HEK293 (cell line): ENCODE results near the gene PPT2.

ENCODE experiments used
- CTCF ChIA-PET: fragments of 350-600 bp; formaldehyde crosslinking; extraction: SDS; loops from one replicate; lab custom pipeline; 2021; ENCODE audit warnings: antibody characterized with exemption; lab: Yijun Ruan, JAX
- POLR2A ChIA-PET: fragments of 300-600 bp; formaldehyde crosslinking; extraction: SDS; loops from one replicate; lab custom pipeline; 2020; ENCODE audit warnings: antibody characterized with exemption, inconsistent platforms; lab: Yijun Ruan, JAX
- H3K27ac ChIP-seq: fragments of 200-500 bp; sonication (Bioruptor generic); 2 replicates; pipeline ENCODE4 v1.5.1; 2014; ENCODE audit warnings: low read depth, low read length, control low read depth, inconsistent platforms; ENCODE audit errors: extremely low read depth
- H3K36me3 ChIP-seq, 2 experiments: fragments of 200-500 bp in 1 of 2; sonication (Bioruptor generic) in 1 of 2; 1 replicate in 1 of 2; 2 replicates in 1 of 2; pipeline ENCODE4 v1.5.1; 2014 to 2017; ENCODE audit warnings: inconsistent platforms in 2 of 2, low read length in 2 of 2; ENCODE audit not compliant: control insufficient read depth in 2 of 2, insufficient read depth in 1 of 2
- H3K4me1 ChIP-seq: fragments of 200-500 bp; sonication (Bioruptor generic); 2 replicates; pipeline ENCODE4 v1.5.1; 2014; ENCODE audit warnings: mild to moderate bottlenecking, low read length, inconsistent platforms; ENCODE audit not compliant: control insufficient read depth, insufficient read depth
- H3K4me3 ChIP-seq: 2 replicates; pipeline ENCODE4 v1.5.1; 2011; ENCODE audit warnings: low read depth, mild to moderate bottlenecking, control low read depth, low read length, moderate library complexity
- H3K9me3 ChIP-seq: fragments of 200-500 bp; sonication (Bioruptor generic); 2 replicates; pipeline ENCODE4 v1.5.1; 2014; ENCODE audit warnings: low read depth, low read length, inconsistent platforms; ENCODE audit not compliant: control insufficient read depth, insufficient read depth
- GLIS1 ChIP-seq: fragments of 450-650 bp; formaldehyde crosslinking; IDR thresholded peaks from 2 replicates; pipeline ENCODE4 v1.5.1; 2016; ENCODE audit warnings: missing biosample characterization, missing genetic modification characterization
- IKZF3 ChIP-seq: fragments of 450-650 bp; IDR thresholded peaks from 2 replicates; pipeline ENCODE4 v1.5.0; 2018; ENCODE audit warnings: missing biosample characterization, mild to moderate bottlenecking, missing genetic modification characterization, moderate library complexity
- KLF9 ChIP-seq: fragments of 450-650 bp; formaldehyde crosslinking; IDR thresholded peaks from 2 replicates; pipeline ENCODE4 v1.5.1; 2016; ENCODE audit warnings: missing biosample characterization, missing genetic modification characterization, low read depth
- YY2 ChIP-seq: fragments of 450-650 bp; formaldehyde crosslinking; IDR thresholded peaks from 2 replicates; pipeline ENCODE4 v1.5.1; 2016; ENCODE audit warnings: missing biosample characterization, missing genetic modification characterization
- ZBTB8A ChIP-seq: fragments of 450-650 bp; formaldehyde crosslinking; IDR thresholded peaks from 2 replicates; pipeline ENCODE4 v1.5.1; 2016; ENCODE audit warnings: missing biosample characterization, missing genetic modification characterization
- ZNF175 ChIP-seq: fragments of 450-650 bp; formaldehyde crosslinking; IDR thresholded peaks from 2 replicates; pipeline ENCODE4 v1.5.1; 2016; ENCODE audit warnings: missing biosample characterization, missing genetic modification characterization
- ZNF610 ChIP-seq: fragments of 450-650 bp; formaldehyde crosslinking; IDR thresholded peaks from 2 replicates; pipeline ENCODE4 v1.5.1; 2016; ENCODE audit warnings: missing biosample characterization, missing genetic modification characterization, borderline replicate concordance
- ZNF626 ChIP-seq: fragments of 450-650 bp; sonication (Bioruptor Pico); formaldehyde crosslinking; IDR thresholded peaks from 2 replicates; pipeline ENCODE4 v1.5.1; 2018; ENCODE audit warnings: missing biosample characterization, missing genetic modification characterization, inconsistent platforms
- TF ChIP-seq, protein P1 (sequence below): fragments of 450-650 bp; formaldehyde crosslinking; IDR thresholded peaks from 2 replicates; pipeline ENCODE4 v1.5.1; 2016; ENCODE audit warnings: missing biosample characterization, missing genetic modification characterization
- TF ChIP-seq, protein P2 (sequence below): fragments of 450-650 bp; formaldehyde crosslinking; conservative IDR thresholded peaks from 2 replicates; pipeline ENCODE4 v1.5.1; 2016; ENCODE audit warnings: low read depth, missing biosample characterization, missing genetic modification characterization
- TF ChIP-seq, protein P3 (sequence below): fragments of 450-650 bp; formaldehyde crosslinking; IDR thresholded peaks from 2 replicates; pipeline ENCODE4 v1.5.1; 2016; ENCODE audit warnings: missing biosample characterization, missing genetic modification characterization, borderline replicate concordance
- TF ChIP-seq, protein P4 (sequence below): fragments of 450-650 bp; formaldehyde crosslinking; IDR thresholded peaks from 2 replicates; pipeline ENCODE4 v1.5.1; 2017; ENCODE audit warnings: missing biosample characterization, mild to moderate bottlenecking, missing genetic modification characterization, moderate library complexity
- TF ChIP-seq, protein P5 (sequence below): fragments of 450-650 bp; formaldehyde crosslinking; IDR thresholded peaks from 2 replicates; pipeline ENCODE4 v1.5.1; 2016; ENCODE audit warnings: missing biosample characterization, missing genetic modification characterization

Gene PPT2

DNA sequence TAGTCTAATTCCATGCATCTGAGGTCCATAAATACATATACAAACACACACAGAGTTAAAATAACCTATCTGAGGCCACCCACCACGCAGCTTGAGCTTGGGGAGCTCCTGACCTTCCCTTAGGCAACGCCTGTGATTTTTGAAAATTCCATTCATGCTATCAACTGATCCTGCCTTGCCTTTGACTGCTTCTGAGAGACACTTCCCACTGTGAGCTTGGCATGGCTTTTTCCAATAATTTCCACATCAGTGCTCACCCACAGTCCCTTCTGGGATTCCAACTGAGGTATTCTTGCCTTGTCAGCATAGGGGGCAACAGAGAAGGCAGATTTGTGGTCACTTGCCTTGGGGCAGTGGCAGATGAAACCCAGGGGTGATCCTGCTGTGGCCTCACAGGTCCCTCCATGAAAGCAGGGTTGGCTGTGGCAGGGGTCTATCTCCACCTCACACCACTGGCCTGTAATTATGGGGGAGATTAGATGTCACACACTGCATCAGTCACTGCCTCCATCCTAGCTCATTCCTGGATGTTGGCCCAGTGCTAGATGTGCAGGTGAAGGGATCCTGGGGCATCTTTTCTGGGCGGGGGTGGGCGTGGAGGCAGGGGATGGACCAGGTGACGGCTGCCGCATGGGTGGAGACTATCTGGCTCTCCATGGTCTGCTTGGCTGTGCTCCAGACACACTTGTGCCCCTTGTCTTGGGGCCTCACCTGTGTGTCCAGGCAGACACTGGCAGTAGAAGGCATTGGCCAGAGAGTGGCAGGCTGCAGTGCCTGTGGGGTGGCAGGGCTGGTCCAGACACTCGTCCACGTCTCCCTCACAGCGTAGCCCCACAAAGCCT lies 49.7 kb downstream of the PPT2 start (continued):
- TF ChIP-seq ZNF626 (no peak), ZNF175 (no peak), ZBTB8A (tag by site-specific recombination) (0 out of 2 replicates have a peak, but pooled peaks have one; percentile 24), KLF9 (tag by site-specific recombination) (no peak), IKZF3 (tag by site-specific recombination) (no peak), YY2 (tag by site-specific recombination) (no peak), ZNF610 (tag by site-specific recombination) (no peak), GLIS1 (tag by site-specific recombination) (0 out of 2 replicates have a peak, but pooled peaks have one; percentile 25)
- TF ChIP-seq, protein P1, sequence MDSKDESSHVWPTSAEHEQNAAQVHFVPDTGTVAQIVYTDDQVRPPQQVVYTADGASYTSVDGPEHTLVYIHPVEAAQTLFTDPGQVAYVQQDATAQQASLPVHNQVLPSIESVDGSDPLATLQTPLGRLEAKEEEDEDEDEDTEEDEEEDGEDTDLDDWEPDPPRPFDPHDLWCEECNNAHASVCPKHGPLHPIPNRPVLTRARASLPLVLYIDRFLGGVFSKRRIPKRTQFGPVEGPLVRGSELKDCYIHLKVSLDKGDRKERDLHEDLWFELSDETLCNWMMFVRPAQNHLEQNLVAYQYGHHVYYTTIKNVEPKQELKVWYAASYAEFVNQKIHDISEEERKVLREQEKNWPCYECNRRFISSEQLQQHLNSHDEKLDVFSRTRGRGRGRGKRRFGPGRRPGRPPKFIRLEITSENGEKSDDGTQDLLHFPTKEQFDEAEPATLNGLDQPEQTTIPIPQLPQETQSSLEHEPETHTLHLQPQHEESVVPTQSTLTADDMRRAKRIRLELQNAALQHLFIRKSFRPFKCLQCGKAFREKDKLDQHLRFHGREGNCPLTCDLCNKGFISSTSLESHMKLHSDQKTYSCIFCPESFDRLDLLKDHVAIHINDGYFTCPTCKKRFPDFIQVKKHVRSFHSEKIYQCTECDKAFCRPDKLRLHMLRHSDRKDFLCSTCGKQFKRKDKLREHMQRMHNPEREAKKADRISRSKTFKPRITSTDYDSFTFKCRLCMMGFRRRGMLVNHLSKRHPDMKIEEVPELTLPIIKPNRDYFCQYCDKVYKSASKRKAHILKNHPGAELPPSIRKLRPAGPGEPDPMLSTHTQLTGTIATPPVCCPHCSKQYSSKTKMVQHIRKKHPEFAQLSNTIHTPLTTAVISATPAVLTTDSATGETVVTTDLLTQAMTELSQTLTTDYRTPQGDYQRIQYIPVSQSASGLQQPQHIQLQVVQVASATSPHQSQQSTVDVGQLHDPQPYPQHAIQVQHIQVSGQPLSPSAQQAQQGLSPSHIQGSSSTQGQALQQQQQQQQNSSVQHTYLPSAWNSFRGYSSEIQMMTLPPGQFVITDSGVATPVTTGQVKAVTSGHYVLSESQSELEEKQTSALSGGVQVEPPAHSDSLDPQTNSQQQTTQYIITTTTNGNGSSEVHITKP (tag by site-specific recombination): 0 out of 2 replicates have a peak, but pooled peaks have one; percentile 8
- TF ChIP-seq, protein P2, sequence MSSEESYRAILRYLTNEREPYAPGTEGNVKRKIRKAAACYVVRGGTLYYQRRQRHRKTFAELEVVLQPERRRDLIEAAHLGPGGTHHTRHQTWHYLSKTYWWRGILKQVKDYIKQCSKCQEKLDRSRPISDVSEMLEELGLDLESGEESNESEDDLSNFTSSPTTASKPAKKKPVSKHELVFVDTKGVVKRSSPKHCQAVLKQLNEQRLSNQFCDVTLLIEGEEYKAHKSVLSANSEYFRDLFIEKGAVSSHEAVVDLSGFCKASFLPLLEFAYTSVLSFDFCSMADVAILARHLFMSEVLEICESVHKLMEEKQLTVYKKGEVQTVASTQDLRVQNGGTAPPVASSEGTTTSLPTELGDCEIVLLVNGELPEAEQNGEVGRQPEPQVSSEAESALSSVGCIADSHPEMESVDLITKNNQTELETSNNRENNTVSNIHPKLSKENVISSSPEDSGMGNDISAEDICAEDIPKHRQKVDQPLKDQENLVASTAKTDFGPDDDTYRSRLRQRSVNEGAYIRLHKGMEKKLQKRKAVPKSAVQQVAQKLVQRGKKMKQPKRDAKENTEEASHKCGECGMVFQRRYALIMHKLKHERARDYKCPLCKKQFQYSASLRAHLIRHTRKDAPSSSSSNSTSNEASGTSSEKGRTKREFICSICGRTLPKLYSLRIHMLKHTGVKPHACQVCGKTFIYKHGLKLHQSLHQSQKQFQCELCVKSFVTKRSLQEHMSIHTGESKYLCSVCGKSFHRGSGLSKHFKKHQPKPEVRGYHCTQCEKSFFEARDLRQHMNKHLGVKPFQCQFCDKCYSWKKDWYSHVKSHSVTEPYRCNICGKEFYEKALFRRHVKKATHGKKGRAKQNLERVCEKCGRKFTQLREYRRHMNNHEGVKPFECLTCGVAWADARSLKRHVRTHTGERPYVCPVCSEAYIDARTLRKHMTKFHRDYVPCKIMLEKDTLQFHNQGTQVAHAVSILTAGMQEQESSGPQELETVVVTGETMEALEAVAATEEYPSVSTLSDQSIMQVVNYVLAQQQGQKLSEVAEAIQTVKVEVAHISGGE (tag by site-specific recombination): no peak
- TF ChIP-seq, protein P3, sequence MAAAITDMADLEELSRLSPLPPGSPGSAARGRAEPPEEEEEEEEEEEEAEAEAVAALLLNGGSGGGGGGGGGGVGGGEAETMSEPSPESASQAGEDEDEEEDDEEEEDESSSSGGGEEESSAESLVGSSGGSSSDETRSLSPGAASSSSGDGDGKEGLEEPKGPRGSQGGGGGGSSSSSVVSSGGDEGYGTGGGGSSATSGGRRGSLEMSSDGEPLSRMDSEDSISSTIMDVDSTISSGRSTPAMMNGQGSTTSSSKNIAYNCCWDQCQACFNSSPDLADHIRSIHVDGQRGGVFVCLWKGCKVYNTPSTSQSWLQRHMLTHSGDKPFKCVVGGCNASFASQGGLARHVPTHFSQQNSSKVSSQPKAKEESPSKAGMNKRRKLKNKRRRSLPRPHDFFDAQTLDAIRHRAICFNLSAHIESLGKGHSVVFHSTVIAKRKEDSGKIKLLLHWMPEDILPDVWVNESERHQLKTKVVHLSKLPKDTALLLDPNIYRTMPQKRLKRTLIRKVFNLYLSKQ (tag by site-specific recombination): no peak

DNA sequence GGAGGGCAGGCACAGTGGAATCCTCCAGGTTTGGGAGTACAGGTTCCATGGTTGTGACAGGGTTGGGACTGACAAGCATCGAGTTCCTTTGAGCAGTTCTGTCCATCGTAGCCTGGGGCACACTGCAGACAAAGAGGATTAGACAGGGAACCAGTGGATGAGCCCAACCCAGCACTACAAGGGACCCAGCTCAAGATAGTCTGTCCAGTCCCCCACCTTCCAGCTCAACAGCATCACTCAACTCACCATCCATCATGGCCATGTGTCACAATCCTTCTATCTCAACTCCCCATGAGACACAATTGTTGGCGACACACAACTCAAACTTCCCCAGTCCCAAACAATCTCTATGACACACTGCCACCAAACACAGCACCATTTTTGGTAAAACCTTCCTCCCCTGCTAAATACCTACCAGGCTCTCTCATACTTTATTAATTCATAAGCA lies 50.4 kb downstream of the PPT2 start:
- Histone ChIP-seq H3K9me3 (no peaks in the 10 kb centered on the region), H3K27ac (no peak overlapping the region), H3K36me3 (no peaks in the 10 kb centered on the region), H3K4me3 (no peak overlapping the region), H3K4me1 (peaks cover 6% of the 10 kb centered on the region; the same call in 1 of the 2 replicates)
- CTCF ChIA-PET: interaction anchor here (0.6 to 1.9 kb wide), 5 partner anchors 9 to 605 kb away, joined by 3 to 9 read pairs (median 3); no protein-coding TSS in a partner anchor
- TF ChIP-seq, protein P4, sequence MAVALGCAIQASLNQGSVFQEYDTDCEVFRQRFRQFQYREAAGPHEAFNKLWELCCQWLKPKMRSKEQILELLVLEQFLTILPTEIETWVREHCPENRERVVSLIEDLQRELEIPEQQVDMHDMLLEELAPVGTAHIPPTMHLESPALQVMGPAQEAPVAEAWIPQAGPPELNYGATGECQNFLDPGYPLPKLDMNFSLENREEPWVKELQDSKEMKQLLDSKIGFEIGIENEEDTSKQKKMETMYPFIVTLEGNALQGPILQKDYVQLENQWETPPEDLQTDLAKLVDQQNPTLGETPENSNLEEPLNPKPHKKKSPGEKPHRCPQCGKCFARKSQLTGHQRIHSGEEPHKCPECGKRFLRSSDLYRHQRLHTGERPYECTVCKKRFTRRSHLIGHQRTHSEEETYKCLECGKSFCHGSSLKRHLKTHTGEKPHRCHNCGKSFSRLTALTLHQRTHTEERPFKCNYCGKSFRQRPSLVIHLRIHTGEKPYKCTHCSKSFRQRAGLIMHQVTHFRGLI (tag by site-specific recombination): 0 out of 2 replicates have a peak, but pooled peaks have one; percentile 30
- TF ChIP-seq, protein P5, sequence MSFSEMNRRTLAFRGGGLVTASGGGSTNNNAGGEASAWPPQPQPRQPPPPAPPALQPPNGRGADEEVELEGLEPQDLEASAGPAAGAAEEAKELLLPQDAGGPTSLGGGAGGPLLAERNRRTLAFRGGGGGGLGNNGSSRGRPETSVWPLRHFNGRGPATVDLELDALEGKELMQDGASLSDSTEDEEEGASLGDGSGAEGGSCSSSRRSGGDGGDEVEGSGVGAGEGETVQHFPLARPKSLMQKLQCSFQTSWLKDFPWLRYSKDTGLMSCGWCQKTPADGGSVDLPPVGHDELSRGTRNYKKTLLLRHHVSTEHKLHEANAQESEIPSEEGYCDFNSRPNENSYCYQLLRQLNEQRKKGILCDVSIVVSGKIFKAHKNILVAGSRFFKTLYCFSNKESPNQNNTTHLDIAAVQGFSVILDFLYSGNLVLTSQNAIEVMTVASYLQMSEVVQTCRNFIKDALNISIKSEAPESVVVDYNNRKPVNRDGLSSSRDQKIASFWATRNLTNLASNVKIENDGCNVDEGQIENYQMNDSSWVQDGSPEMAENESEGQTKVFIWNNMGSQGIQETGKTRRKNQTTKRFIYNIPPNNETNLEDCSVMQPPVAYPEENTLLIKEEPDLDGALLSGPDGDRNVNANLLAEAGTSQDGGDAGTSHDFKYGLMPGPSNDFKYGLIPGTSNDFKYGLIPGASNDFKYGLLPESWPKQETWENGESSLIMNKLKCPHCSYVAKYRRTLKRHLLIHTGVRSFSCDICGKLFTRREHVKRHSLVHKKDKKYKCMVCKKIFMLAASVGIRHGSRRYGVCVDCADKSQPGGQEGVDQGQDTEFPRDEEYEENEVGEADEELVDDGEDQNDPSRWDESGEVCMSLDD: no peak
- POLR2A ChIA-PET: interaction anchor here (2.4 kb wide), 1 partner anchor 9 kb away, joined by 11 read pairs; no protein-coding TSS in a partner anchor
